ENCODE results near the gene TBCD. TPM values are rescaled to one million over a fixed set of nuclear protein-coding genes. Genes with fewer than 3 reads are reported as not detected.

TBCD gene
- total RNA-seq, 1 donor, result 49.3 TPM

GRCh38 chr17:82846061-82846691 lies 94.3 kb downstream of the TBCD start:
- DNase-seq (ENCODE audit: low read depth in 2 of 3, low spot score in 2 of 3), result no peak

DNA sequence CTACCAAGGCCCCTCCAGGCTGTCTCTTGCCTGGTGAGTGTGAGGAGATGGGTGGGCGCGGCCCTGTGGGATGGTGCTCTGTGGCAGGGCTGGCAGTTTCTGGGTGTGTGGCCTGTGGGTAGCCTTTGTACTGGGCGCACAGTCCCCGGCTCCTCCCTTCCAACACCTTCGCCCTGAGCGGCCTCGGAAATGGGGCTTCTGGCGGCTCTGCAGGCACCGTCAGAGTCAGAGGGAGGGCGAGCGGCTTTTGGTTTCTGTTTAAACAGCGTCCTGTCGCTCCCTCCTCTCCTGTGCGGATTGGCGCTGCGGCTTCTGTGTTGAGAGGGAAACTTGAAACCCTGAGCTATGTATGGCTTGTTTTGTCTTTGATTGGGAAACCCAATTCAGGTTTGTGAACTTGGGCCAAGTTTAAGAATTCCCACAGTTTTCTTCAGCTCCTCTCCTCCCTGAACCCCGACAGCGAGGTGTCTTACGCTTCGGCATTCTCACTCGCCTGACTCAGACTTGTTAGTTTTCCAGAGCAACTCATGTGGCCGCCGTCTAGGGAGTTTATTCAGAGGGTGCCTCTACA lies 96.2 kb downstream of the TBCD start:
- DNase-seq (ENCODE audit: low read depth in 2 of 3, low spot score in 2 of 3), result no peak

DNA sequence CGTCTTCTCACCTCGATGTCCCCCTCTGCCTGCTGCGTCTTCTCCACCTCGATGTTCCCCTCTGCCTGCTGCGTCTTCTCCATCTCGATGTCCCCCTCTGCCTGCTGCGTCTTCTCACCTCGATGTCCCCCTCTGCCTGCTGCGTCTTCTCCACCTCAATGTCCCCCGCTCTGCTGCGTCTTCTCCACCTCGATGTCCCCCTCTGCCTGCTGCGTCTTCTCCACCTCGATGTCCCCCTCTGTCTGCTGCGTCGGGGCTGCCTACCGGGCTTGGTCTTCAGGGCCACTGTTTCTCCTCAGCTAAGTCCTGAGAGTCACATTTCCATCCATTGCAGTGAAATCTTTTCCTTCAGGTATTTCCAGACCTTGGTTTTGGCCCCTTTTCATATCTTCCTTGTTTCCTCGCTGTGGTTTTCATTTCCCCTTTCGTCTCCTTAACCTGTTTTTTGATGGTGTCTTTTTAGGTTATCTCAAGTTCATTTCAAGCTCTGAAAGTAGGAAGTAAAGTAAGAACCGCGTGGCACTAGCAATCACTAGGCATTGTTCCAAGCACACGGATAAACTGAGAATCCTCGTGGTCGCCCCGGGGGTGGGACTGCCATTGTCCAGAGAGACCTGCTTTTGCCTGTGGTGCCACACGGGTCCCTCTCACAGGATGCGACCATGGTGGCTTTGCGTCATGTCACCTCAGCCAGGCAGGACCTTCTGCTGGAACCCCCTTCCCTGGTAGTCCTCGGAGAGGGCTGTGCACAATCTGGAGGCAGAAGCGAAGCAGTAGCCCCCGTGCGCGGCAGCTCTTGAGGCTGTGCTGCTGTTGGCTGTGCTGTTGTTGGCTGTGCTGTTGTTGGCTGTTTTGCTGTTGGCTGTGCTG lies 97.4 kb downstream of the TBCD start:
- DNase-seq (ENCODE audit: low read depth in 2 of 3, low spot score in 2 of 3), result peak in 1 of 3 donors; percentile 41

DNA sequence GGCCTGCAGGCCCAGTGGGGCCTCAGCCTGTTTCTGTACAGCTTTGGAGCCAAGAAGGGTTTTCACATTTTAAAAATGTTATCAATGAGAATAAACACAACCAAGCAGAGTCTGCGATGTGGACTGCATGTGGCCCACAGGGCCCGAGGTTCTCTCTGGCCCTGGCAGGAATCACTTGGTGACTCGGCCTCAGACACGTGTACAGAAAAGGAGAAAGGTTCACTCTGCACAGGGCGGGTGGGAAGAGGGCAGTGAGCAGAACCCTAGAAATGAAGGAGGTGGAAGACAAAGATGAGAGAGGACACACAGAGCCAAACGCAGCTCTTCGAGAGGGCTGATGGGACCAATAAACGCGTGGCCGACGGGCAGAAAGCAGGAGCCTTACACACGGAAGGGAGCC lies 99.5 kb downstream of the TBCD start:
- DNase-seq (ENCODE audit: low read depth in 2 of 3, low spot score in 2 of 3), result no peak

GRCh38 chr17:82854226-82854625 lies 102.4 kb downstream of the TBCD start:
- no peak for DNase-seq (ENCODE audit: low read depth in 2 of 3, low spot score in 2 of 3)

GRCh38 chr17:82856361-82856760 lies 104.5 kb downstream of the TBCD start:
- no peak for DNase-seq (ENCODE audit: low read depth in 2 of 3, low spot score in 2 of 3)

GRCh38 chr17:82858376-82859126 lies 106.7 kb downstream of the TBCD start:
- DNase-seq (ENCODE audit: low read depth in 2 of 3, low spot score in 2 of 3), result peak in 1 of 3 donors; percentile 23

GRCh38 chr17:82859431-82860403 lies 107.9 kb downstream of the TBCD start:
- peak in 2 of 3 donors; percentile 74 to 88 for DNase-seq (ENCODE audit: low read depth in 2 of 3, low spot score in 2 of 3)

- no peak for DNase-seq (ENCODE audit: low read depth in 2 of 3, low spot score in 2 of 3)
These were observed 108.9 kb downstream of the TBCD start for GRCh38 chr17:82860606-82861392.

DNA sequence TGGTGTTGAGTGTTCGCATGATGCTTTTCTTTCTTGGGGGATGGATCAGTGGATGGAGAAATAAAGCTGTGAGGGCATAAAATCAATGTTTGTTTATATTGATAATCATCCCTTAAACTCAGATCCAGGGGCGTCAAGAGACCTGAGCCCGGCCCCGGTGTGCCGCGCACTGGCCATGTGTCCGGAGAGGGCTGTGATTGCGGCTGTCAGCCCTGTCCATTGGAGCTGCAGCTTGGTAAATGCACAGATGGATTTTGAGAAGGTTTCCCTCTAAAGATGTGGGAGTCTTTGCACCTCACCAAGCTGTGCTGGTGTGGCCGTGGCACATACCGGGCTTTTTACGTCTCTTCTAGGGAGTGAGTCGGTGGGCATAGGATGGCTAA lies 109.5 kb downstream of the TBCD start:
- no peak for DNase-seq (ENCODE audit: low read depth in 2 of 3, low spot score in 2 of 3)

GRCh38 chr17:82862191-82862590 lies 110.3 kb downstream of the TBCD start:
- no peak for DNase-seq (ENCODE audit: low read depth in 2 of 3, low spot score in 2 of 3)

DNA sequence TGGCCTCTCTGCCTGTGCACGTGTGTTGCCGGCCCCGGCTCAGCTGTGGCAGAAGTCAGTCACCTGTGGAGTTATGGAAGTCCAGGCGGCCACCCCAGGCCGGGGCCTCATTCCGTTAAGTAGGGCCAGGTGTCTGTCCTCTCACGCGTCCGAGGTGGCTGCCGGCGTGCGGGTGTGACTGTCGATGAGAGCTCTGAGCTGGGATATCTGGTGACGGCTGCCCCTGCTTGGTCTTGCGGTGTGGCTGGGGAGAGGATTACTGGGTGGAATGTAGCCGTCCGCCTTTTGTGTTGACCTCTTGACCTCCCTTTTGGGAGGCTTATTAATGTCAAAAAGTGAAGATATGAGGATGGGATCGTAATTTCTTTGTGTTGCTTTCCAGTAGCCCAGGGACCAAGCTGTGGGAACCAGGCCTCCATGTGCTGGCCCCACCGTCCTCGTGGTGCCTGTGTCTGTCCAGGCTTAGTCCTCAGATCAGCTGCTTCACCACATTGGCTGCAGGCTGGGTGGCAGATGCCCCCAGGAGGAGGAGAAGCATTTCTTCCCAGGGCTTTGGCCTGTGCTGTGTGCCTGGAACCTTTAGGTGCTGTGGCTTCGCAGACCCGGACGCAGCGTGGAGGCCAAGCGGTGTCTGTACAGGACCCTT lies 111.0 kb downstream of the TBCD start:
- no peak for DNase-seq (ENCODE audit: low read depth in 2 of 3, low spot score in 2 of 3)

GRCh38 chr17:82863383-82863940 lies 111.6 kb downstream of the TBCD start:
- no peak for DNase-seq (ENCODE audit: low read depth in 2 of 3, low spot score in 2 of 3)

DNA sequence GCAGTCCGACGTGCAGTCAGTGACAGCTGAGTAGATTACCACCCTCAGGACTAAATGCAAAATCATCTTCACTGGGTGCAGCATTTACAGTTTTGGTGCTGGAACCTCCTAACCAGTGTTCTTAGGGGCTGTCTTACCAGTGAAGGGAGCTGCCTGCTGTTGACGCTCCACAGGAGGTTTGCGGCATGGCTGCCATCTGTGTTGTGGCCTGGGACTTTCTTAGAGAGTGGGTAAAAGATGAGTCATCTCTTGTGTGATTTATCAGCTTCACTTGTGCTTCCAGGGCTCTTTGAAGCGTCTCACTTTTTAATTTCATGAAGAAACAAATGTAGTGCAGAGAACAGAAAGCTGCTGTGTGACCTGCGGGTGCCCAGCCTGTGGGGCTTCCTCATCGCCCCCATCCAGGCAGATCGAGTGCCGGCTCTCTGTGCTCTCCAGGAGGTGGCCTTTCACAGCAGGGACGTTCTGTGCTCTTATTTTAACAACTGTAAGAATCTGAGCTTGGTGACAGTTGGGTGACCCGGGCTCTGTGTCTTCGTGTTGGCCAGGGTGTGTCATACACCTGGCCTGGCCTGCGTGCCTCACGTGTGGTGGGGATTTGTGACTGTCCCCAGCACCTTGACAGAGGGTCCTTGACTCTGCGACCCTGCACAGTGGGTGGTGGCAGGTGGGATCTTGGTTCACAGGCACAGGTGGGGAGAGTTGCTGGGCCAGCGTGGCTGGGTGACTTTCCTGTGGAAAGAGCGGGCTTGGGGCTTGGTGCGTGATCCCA lies 112.3 kb downstream of the TBCD start:
- DNase-seq (ENCODE audit: low read depth in 2 of 3, low spot score in 2 of 3), result peak; percentile 66 to 91 (median 84)

DNA sequence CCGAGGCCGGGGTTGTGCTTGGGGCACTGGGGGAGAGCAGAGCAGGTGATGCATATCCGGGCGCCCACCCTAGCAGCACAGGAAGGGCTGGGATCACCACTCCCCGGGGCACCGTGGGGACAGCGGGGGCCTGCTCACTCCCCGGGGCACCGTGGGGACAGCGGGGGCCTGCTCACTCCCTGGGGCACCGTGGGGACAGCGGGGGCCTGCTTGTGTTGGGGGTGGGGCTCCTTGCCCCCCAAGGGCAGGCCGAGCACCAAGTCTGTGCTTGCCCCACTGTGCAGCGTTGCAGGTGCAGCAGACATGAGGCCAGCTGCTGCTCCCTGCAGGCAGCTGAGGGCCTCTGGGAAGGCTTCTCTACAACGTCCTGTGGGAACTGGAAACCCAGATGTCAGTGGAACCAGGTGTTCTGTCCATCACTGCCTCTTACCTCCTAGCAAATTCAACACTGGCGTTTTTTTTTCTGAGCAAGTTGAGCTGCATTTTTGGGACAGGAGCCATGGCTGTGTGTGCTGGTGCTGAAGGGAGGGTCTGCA lies 112.9 kb downstream of the TBCD start:
- DNase-seq (ENCODE audit: low read depth in 2 of 3, low spot score in 2 of 3), result no peak

- no peak for DNase-seq (ENCODE audit: low read depth in 2 of 3, low spot score in 2 of 3)
These were observed 113.4 kb downstream of the TBCD start for GRCh38 chr17:82865274-82865673.

DNA sequence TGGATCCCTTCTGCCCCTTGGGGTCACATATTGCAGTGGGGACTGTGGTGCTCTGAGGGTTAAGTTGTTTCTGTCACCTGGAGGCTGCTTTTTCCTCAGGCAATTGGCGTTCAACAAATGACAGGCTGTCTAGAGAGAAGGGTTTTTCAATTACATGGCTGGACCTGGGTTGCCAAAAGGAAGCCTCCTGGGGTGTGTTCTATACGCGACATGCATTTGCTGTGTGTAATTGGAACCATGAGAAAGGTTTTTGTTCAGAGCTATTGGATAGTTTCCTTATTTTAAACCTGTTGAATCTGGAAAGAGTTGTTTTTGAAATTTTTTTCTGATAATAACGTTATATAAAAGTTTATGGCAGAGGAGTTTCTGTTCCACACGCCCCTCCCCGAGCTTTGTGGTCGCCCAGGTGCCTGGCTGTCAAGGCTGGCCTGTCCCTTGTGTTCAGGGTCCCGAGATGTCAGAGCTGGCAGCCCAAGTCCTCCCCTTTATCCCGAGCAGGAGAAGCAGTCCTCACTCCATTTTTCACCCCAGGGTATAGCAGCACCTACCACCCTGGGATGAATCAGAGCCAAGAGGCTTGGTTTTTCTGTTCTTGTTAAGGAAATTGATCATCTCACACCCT lies 114.0 kb downstream of the TBCD start:
- no peak for DNase-seq (ENCODE audit: low read depth in 2 of 3, low spot score in 2 of 3)
